Sigmoid colon (tissue), 7 donors: ENCODE measurements around the gene RACGAP1. TPM values are rescaled to one million over a fixed set of nuclear protein-coding genes. Genes with fewer than 3 reads are reported as not detected.

ENCODE experiments used
- DNase-seq: peaks from one replicate; pipeline ENCODE4 v3.0.0-alpha.2; 2019
- H3K27ac ChIP-seq, 4 donors: fragments of 200-600 bp; sonication (generic); one replicate each; pipeline ENCODE4 v1.5.1; 2016 to 2019; ENCODE audit warnings: mild to moderate bottlenecking in 1 of 4
- H3K27me3 ChIP-seq, 3 donors: fragments of 200-600 bp; sonication (generic); one replicate each; pipeline ENCODE4 v1.5.1; 2019; ENCODE audit warnings: mild to moderate bottlenecking in 1 of 3
- H3K36me3 ChIP-seq, 4 donors: fragments of 200-600 bp; sonication (generic); one replicate each; pipeline ENCODE4 v1.5.1; 2016 to 2019
- H3K4me1 ChIP-seq, 4 donors: fragments of 200-600 bp; sonication (generic); one replicate each; pipeline ENCODE4 v1.5.1; 2017 to 2019
- H3K4me3 ChIP-seq, 4 donors: fragments of 200-600 bp; sonication (generic); one replicate each; pipeline ENCODE4 v1.5.1; 2017 to 2019; ENCODE audit warnings: mild to moderate bottlenecking in 2 of 4, moderate library complexity in 1 of 4
- H3K9me3 ChIP-seq, 4 donors: fragments of 200-600 bp in 3 of 4; sonication (generic) in 3 of 4; one replicate each; pipeline versions ENCODE4 v1.5.1 to v1.6.1; 2013 to 2019
- CTCF ChIP-seq, 4 experiments: fragments of 450-650 bp in 3 of 4; fragments of 200-600 bp in 1 of 4; IDR thresholded peaks; one replicate each; pipeline ENCODE4 v1.5.1; 2016 to 2019; ENCODE audit warnings: antibody characterized with exemption in 4 of 4, mild to moderate bottlenecking in 3 of 4, moderate library complexity in 2 of 4
- EP300 ChIP-seq, 4 donors: sonication (generic); formaldehyde crosslinking; IDR thresholded peaks; one replicate each; pipeline ENCODE4 v1.6.1; 2017; ENCODE audit warnings: antibody characterized with exemption in 4 of 4
- POLR2A ChIP-seq, 2 donors: fragments of 450-650 bp; IDR thresholded peaks; one replicate each; pipeline ENCODE4 v1.6.1; 2016; ENCODE audit warnings: antibody characterized with exemption in 2 of 2, mild to moderate bottlenecking in 2 of 2, moderate library complexity in 2 of 2
- POLR2AphosphoS5 ChIP-seq, 4 donors: sonication (generic); formaldehyde crosslinking; IDR thresholded peaks; one replicate each; pipeline ENCODE4 v1.6.1; 2017; ENCODE audit warnings: antibody characterized with exemption in 4 of 4
- WGBS, 2 donors: extraction: QIAGEN DNeasy Blood & Tissue Kit; methylation state at CpG; one replicate each; pipeline ENCODE4 v1.1.7; 2013; 5-methylcytosine and 5-hydroxymethylcytosine counted together
- intact Hi-C: fragments of 100-400 bp; cut with DNase I; formaldehyde crosslinking; loops from one replicate; pipeline ENCODE4 v1.15.1; 2023
- polyA plus RNA-seq, 3 donors: library from polyadenylated mRNA; stranded (reverse); fragments of 200-250 nt; gene quantifications; one replicate each; pipeline ENCODE4 v1.2.3, GENCODE V29; 2013
- total RNA-seq, 4 donors: library from RNA; depleted of rRNA; stranded (reverse); fragments of >200 nt; gene quantifications; one replicate each; pipeline ENCODE4 v1.1.0, GENCODE V29; 2016
- donor health status: healthy with polysubstance abuse.
- donor health status: Bipolar disorder and iron deficiency.
- donor health status: healthy.

Gene RACGAP1
- total and polyA plus RNA-seq, 7 donors, result 4.8 to 42.6 (median 22.5) TPM

- Histone ChIP-seq H3K4me3 (no peak overlapping the region), H3K9me3 (no peaks in the 10 kb centered on the region), H3K27me3 (peaks cover 23 to 59% (median 36%) of the 10 kb centered on the region in 3 donors), H3K36me3 (no peaks in the 10 kb centered on the region), H3K27ac (no peak overlapping the region), H3K4me1 (no peaks in the 10 kb centered on the region)
- TF ChIP-seq POLR2A (IDR thresholded peaks at IDR 0.05), result no peak
- no peak for DNase-seq
- intact Hi-C loops, result no loop called here
- WGBS, 2 donors, result 76 to 88% methylated on average over 21 of the region's 21 CpGs
Measured at GRCh38 chr12:49953961-49954846, 71.1 kb downstream of the RACGAP1 start.

- no peak overlapping the region for H3K27ac ChIP-seq
- no peak for TF ChIP-seq POLR2A (IDR thresholded peaks at IDR 0.05)
- TF ChIP-seq POLR2AphosphoS5 (IDR thresholded peaks at IDR 0.05), result no peak
- no peak for TF ChIP-seq EP300 (IDR thresholded peaks at IDR 0.05)
- no peak for TF ChIP-seq CTCF (IDR thresholded peaks at IDR 0.05)
- H3K4me1 ChIP-seq, result no peaks in the 10 kb centered on the region
- H3K36me3 ChIP-seq, result no peaks in the 10 kb centered on the region
- peaks cover 20 to 49% (median 26%) of the 10 kb centered on the region in 3 donors for H3K27me3 ChIP-seq
- intact Hi-C loops, result no loop called here
- no peak overlapping the region for H3K4me3 ChIP-seq
- DNase-seq, result no peak
- WGBS, 2 donors, result 81 to 88% methylated on average over 4 of the region's 4 CpGs
- H3K9me3 ChIP-seq, result no peaks in the 10 kb centered on the region
Measured at GRCh38 chr12:49953151-49953550, 72.1 kb downstream of the RACGAP1 start.

- Histone ChIP-seq H3K27me3 (peaks cover 20 to 43% (median 24%) of the 10 kb centered on the region in 3 donors), H3K4me3 (no peak overlapping the region), H3K9me3 (no peaks in the 10 kb centered on the region), H3K36me3 (no peaks in the 10 kb centered on the region), H3K27ac (no peak overlapping the region), H3K4me1 (no peaks in the 10 kb centered on the region)
- DNase-seq, result no peak
- TF ChIP-seq EP300 (IDR thresholded peaks at IDR 0.05) (no peak), POLR2AphosphoS5 (IDR thresholded peaks at IDR 0.05) (no peak), CTCF (IDR thresholded peaks at IDR 0.05) (no peak)
- WGBS, 2 donors, result 29 to 73% methylated on average over 1 of the region's 1 CpG
- intact Hi-C loops, result no loop called here
Measured at GRCh38 chr12:49952391-49953055, 72.8 kb downstream of the RACGAP1 start.

GRCh38 chr12:49951411-49952240 lies 73.7 kb downstream of the RACGAP1 start:
- no peak for TF ChIP-seq EP300 (IDR thresholded peaks at IDR 0.05)
- no peaks in the 10 kb centered on the region for H3K4me1 ChIP-seq
- H3K27me3 ChIP-seq, result peaks cover 19 to 34% (median 22%) of the 10 kb centered on the region in 3 donors
- intact Hi-C loops, result no loop called here
- no peaks in the 10 kb centered on the region for H3K9me3 ChIP-seq
- no peak overlapping the region for H3K27ac ChIP-seq
- no peaks in the 10 kb centered on the region for H3K36me3 ChIP-seq
- WGBS, 2 donors, result 74 to 86% methylated on average over 14 of the region's 14 CpGs
- DNase-seq, result no peak
- no peak overlapping the region for H3K4me3 ChIP-seq

- 89 to 91% methylated on average over 32 of the region's 32 CpGs for WGBS, 2 donors
- H3K9me3 ChIP-seq, result no peaks in the 10 kb centered on the region
- H3K4me3 ChIP-seq, result no peak within 1 kb of the TSS
- intact Hi-C loops, result no loop called here
- no peak for DNase-seq
- TF ChIP-seq EP300 (IDR thresholded peaks at IDR 0.05), result no peak
- no peak for TF ChIP-seq POLR2AphosphoS5 (IDR thresholded peaks at IDR 0.05)
- TF ChIP-seq POLR2A (IDR thresholded peaks at IDR 0.05), result no peak
- TF ChIP-seq CTCF (IDR thresholded peaks at IDR 0.05), result no peak
- peaks cover 0 to 4% (median 3%) of the 10 kb centered on the region in 4 donors for H3K4me1 ChIP-seq
- no peaks in the 10 kb centered on the region for H3K36me3 ChIP-seq
- H3K27ac ChIP-seq, result no peak within 1 kb of the TSS
- peaks cover 10 to 23% (median 12%) of the 10 kb centered on the region in 3 donors for H3K27me3 ChIP-seq
Measured at GRCh38 chr12:49950273-49951251, 74.7 kb downstream of the RACGAP1 start, which contains the start of gene AQP2. Gene AQP2, plus strand, starts transcription at chr12:49950737. Its CDS starts 94 bp downstream, at chr12:49950831.
